Measurements from ENCODE around the gene GALNT11. TPM values are rescaled to one million over a fixed set of nuclear protein-coding genes. Genes with fewer than 3 reads are reported as not detected.
A peak's percentile ranks its signal among the peaks of the same experiment; 100 is the strongest.
"Not testable (repeated sequence)": the region's sequence is repeated elsewhere in the genome, so short reads cannot be mapped to it uniquely, and the experiment has no call there.

GALNT11 gene
- total and polyA plus RNA-seq, 8 donors: 13.6 to 331 (median 26.6) TPM

DNA sequence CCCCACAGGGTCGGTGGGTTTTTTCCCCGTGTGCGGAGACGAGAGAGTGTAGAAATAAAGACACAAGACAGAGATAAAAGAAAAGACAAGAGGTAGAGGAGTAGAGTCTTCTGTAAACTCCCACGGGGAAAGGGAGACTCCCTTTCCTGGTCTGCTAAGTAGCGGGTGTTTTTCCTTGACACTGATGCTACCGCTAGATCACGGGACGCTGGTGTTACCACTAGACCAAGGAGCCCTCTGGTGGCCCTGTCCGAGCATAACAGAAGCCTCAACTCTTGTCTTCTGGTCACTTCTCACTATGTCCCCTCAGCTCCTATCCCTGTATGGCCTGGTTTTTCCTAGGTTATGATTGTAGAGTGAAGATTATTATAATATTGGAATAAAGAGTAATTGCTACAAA is 4.6 kb downstream of the GALNT11 start:
- WGBS, 5 donors: 75 to 84% (median 79%) methylated on average over 10 of the region's 10 CpGs
- DNase-seq: peak; percentile 16 to 61
- Histone ChIP-seq H3K36me3 (peaks cover 0 to 11% (median 5%) of the 10 kb centered on the region in 4 donors), H3K4me1 (peaks cover 13 to 48% (median 23%) of the 10 kb centered on the region in 4 donors)
- H3K9me3 ChIP-seq; H3K4me3 ChIP-seq; H3K27me3 ChIP-seq; intact Hi-C loops (cut with DNase I; ENCODE audit: low total_unique reads); H3K27ac ChIP-seq: not testable (repeated sequence)
- TF ChIP-seq, protein P1, sequence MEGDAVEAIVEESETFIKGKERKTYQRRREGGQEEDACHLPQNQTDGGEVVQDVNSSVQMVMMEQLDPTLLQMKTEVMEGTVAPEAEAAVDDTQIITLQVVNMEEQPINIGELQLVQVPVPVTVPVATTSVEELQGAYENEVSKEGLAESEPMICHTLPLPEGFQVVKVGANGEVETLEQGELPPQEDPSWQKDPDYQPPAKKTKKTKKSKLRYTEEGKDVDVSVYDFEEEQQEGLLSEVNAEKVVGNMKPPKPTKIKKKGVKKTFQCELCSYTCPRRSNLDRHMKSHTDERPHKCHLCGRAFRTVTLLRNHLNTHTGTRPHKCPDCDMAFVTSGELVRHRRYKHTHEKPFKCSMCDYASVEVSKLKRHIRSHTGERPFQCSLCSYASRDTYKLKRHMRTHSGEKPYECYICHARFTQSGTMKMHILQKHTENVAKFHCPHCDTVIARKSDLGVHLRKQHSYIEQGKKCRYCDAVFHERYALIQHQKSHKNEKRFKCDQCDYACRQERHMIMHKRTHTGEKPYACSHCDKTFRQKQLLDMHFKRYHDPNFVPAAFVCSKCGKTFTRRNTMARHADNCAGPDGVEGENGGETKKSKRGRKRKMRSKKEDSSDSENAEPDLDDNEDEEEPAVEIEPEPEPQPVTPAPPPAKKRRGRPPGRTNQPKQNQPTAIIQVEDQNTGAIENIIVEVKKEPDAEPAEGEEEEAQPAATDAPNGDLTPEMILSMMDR (IDR thresholded peaks at IDR 0.05): peak in 4 of 7 experiments; percentile 22 to 38 (median 28)

DNA sequence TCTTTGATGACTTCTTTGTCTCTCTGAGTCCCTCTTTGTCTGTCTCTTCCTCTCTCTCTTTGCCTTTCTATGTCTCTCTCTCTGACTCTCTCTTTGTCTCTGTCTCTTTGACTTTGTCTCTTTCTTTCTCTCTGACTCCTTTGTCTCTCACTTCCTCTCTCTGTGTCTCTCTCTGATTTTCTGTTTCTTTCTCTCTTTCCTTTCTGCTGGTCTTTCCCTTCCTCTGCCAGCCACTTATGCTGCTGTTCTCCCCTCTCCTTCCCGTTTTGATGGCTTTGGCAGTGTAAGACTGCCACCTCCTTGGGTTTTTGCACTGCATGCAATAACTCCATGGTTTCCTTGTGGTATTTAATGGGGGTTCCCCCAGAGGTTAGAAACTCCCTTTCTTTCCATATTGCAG is 5.2 kb downstream of the GALNT11 start:
- not testable (repeated sequence) for H3K9me3 ChIP-seq

DNA sequence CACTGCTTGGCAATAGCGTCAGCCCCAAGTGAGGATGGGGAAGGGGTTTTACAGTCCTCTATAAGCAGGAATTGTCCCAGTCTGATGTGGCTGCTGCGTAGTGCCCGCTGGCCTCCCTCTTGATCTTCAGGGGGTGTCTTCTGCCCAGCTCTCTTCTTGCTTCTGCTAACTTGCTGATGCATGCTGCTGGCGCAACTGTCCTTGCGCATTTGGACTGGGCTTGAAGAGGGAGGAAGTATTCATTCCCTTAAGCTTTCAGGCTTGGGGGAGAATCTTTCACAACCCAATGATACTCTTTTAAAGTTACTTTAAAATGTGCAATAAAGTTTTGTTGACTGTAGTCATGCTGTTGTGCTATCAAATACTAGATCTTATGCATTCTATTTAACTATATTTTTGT is 10.3 kb downstream of the GALNT11 start:
- Histone ChIP-seq H3K9me3 (peaks cover 3 to 41% (median 21%) of the 10 kb centered on the region in 4 donors), H3K4me3 (no peak overlapping the region), H3K36me3 (peaks cover 0 to 16% (median 0%) of the 10 kb centered on the region in 4 donors), H3K27me3 (no peaks in the 10 kb centered on the region), H3K27ac (no peak overlapping the region), H3K4me1 (peaks cover 0 to 6% (median 0%) of the 10 kb centered on the region in 4 donors)
- no peak for DNase-seq
- 92 to 99% (median 96%) methylated on average over 5 of the region's 5 CpGs for WGBS, 5 donors
- TF ChIP-seq EP300 (IDR thresholded peaks at IDR 0.05): no peak
- TF ChIP-seq, protein P1 (IDR thresholded peaks at IDR 0.05): no peak
- intact Hi-C loops (cut with DNase I; ENCODE audit: low total_unique reads): no loop called here

More for the DNA sequence above, 5.2 kb downstream of the GALNT11 start:
- WGBS, 5 donors: 45 to 55% (median 48%) methylated on average over 1 of the region's 1 CpG
- DNase-seq; H3K27me3 ChIP-seq; H3K4me3 ChIP-seq; intact Hi-C loops (cut with DNase I; ENCODE audit: low total_unique reads); H3K27ac ChIP-seq: not testable (repeated sequence)
- Histone ChIP-seq H3K36me3 (peaks cover 0 to 11% (median 5%) of the 10 kb centered on the region in 4 donors), H3K4me1 (peaks cover 13 to 47% (median 22%) of the 10 kb centered on the region in 4 donors)

DNA sequence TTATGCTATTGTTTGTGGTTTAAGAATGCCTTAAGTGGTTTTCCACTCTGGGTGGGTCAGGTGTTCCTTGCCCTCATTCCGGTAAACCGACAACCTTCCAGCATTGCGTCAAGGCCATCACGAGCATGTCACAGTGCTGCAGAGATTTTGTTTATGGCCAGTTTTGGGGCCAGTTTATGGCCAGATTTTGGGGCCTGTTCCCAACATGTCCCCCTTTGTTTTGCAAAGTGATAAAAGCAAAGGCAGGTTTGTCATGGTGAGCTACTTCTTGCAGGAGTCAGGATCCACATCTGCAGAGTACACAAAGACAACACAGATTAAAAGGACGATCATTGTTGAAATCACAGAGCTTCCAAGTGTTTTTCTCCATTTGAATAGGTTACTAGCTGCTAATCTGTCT is 12.9 kb downstream of the GALNT11 start:
- DNase-seq; H3K27ac ChIP-seq; H3K4me3 ChIP-seq; intact Hi-C loops (cut with DNase I; ENCODE audit: low total_unique reads); H3K27me3 ChIP-seq; H3K4me1 ChIP-seq: not testable (repeated sequence)
- H3K9me3 ChIP-seq: peaks cover 3 to 41% (median 21%) of the 10 kb centered on the region in 4 donors
- 95 to 100% (median 98%) methylated on average over 5 of the region's 5 CpGs for WGBS, 5 donors
- peaks cover 0 to 16% (median 0%) of the 10 kb centered on the region in 4 donors for H3K36me3 ChIP-seq

DNA sequence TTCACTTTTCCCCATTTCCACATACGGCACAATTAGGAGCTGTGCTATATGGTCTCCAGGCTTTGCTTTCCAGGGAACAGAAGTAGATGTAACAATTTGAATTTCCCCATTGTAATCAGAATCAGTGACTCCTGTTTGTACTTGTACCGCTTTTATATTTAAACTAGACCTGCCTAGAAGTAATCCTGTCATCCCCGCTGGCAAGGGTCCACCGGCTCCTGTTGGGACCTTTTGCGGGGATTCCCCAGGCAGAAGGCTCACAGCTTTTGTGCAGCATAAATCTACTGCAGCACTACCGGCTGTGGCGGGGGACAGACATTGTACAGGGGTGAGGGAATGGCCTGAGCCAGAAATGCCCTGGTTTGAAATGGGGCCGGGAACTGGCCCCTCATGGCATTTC is 17.6 kb downstream of the GALNT11 start:
- peak overlapping the region in 1 of 5 donors; percentile 10 for H3K27ac ChIP-seq
- H3K4me1 ChIP-seq: peaks cover 0 to 12% (median 3%) of the 10 kb centered on the region in 4 donors
- DNase-seq: peak in 1 of 2 donors; percentile 89
- H3K4me3 ChIP-seq; H3K36me3 ChIP-seq; intact Hi-C loops (cut with DNase I; ENCODE audit: low total_unique reads); H3K27me3 ChIP-seq: not testable (repeated sequence)
- peaks cover 3 to 53% (median 23%) of the 10 kb centered on the region in 4 donors for H3K9me3 ChIP-seq
- WGBS, 5 donors: 45 to 75% (median 55%) methylated on average over 8 of the region's 8 CpGs

DNA sequence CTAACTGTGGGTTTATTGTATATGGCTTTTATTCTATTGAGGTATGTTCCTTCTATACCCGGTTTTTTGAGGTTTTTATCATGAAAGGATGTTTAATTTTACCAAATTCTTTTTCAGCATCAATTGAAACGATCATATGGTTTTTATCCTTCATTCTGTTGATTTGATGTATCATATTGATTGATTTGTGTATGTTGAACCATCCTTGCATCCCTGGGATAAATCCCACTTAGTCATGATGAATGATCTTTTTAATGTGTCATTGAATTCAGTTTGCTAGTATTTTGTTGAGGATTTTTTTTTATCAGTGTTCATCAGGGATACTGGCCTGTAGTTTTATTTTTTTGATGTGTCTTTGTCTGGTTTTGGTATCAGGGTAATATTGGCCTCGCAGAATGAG is 19.4 kb downstream of the GALNT11 start:
- H3K4me1 ChIP-seq: peaks cover 0 to 12% (median 3%) of the 10 kb centered on the region in 4 donors
- H3K27ac ChIP-seq; H3K4me3 ChIP-seq; DNase-seq; H3K27me3 ChIP-seq; intact Hi-C loops (cut with DNase I; ENCODE audit: low total_unique reads); H3K36me3 ChIP-seq: not testable (repeated sequence)
- H3K9me3 ChIP-seq: peaks cover 0 to 34% (median 10%) of the 10 kb centered on the region in 4 donors
- WGBS, 5 donors: 93 to 95% (median 93%) methylated on average over 3 of the region's 3 CpGs

DNA sequence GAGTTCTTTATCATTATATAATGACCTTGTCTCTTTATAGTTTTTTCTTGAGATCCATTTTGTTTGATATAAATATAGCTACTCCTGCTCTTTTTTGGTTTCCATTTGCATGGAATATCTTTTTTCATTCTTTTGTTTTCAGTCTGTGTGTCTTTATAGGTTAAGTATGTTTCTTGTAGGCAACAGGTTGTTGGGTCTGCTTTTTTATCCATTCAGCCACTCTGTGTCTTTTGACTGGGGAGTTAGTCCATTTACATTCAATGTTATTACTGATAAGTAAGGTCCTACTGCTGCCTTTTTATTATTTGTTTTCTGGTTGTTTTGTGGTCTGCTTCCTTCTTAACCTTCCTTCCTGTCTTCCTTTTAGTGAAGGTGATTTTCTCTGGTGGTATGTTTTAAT is 21.1 kb downstream of the GALNT11 start:
- Histone ChIP-seq H3K4me1 (peaks cover 0 to 21% (median 3%) of the 10 kb centered on the region in 4 donors), H3K27me3 (no peaks in the 10 kb centered on the region), H3K4me3 (no peak overlapping the region), H3K9me3 (peaks cover 0 to 31% (median 9%) of the 10 kb centered on the region in 4 donors), H3K36me3 (no peaks in the 10 kb centered on the region), H3K27ac (no peak overlapping the region)
- no peak for DNase-seq
- TF ChIP-seq POLR2A (IDR thresholded peaks at IDR 0.05) (no peak), EP300 (IDR thresholded peaks at IDR 0.05) (no peak), POLR2AphosphoS5 (IDR thresholded peaks at IDR 0.05) (no peak)
- TF ChIP-seq, protein P1 (IDR thresholded peaks at IDR 0.05): no peak
- intact Hi-C loops (cut with DNase I; ENCODE audit: low total_unique reads): no loop called here
